Lower lobe of right lung (tissue), 2 donors: ENCODE data around the gene SCN1A. TPM values are rescaled to one million over a fixed set of nuclear protein-coding genes. Genes with fewer than 3 reads are reported as not detected.

Experiments used
- ATAC-seq, 2 donors: fragments of 200-7000 bp; cut with Tn5 transposase; one replicate each; pipeline ENCODE4 v1.9.1; 2020 to 2022; ENCODE audit warnings: mild to moderate bottlenecking in 2 of 2, moderate library complexity in 2 of 2
- DNase-seq: peaks from one replicate; pipeline ENCODE4 v3.0.0-alpha.2; 2020
- H3K27ac ChIP-seq: fragments of 200-600 bp; one replicate; pipeline ENCODE4 v1.8.0; 2022
- H3K27me3 ChIP-seq: fragments of 200-600 bp; one replicate; pipeline ENCODE4 v1.8.0; 2022; ENCODE audit warnings: low read depth
- H3K36me3 ChIP-seq: fragments of 200-600 bp; one replicate; pipeline ENCODE4 v1.8.0; 2022; ENCODE audit warnings: mild to moderate bottlenecking
- H3K4me1 ChIP-seq: fragments of 200-600 bp; one replicate; pipeline ENCODE4 v1.8.0; 2022
- H3K4me3 ChIP-seq: fragments of 200-600 bp; one replicate; pipeline ENCODE4 v1.8.0; 2022; ENCODE audit warnings: mild to moderate bottlenecking
- H3K9me3 ChIP-seq: fragments of 200-600 bp; one replicate; pipeline ENCODE4 v1.8.0; 2022
- CTCF ChIP-seq: fragments of 200-600 bp; IDR thresholded peaks from one replicate; pipeline ENCODE4 v1.8.0; 2022; ENCODE audit warnings: antibody characterized with exemption, mild to moderate bottlenecking
- intact Hi-C: fragments of 100-400 bp; cut with DNase I; formaldehyde crosslinking; loops from one replicate; pipeline ENCODE4 v1.11.0; 2022
- total RNA-seq: library from RNA; stranded (reverse); fragmentation: NEBNext Ultra II Directional; extraction: Animal tissue kit (Norgen Biotek cat#: 25700); gene quantifications from one replicate; pipeline ENCODE4 v1.2.1, GENCODE V29; 2021
- donor health status: DM: no; HTN: yes; CAD: no; lungs with severe emphysema.

Gene SCN1A
- total RNA-seq, 1 donor from 2014 or later: 19.1 TPM

DNA sequence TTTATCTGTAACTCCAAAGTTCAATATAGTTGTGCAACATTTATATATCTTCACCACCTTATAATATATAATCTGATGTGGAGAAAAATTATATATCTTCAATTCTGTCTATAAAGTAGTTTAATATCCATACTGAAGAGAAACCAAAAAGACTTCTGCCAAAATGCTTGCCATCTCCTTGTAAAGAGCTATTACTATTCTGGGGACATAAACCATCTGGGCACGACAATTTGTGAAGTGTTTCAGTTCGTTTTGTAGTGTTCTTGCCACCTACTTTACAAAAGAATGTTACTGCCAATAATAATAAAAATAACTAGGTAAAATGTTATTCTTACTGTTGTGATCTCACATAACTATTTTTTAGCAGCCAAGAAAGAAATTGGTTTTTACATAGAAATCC is 45.1 kb downstream of the SCN1A start:
- no peak for DNase-seq
- ATAC-seq: no peak
- Histone ChIP-seq H3K4me1 (no peaks in the 10 kb centered on the region), H3K4me3 (no peak overlapping the region), H3K27me3 (no peaks in the 10 kb centered on the region), H3K9me3 (no peaks in the 10 kb centered on the region), H3K27ac (no peak overlapping the region), H3K36me3 (no peaks in the 10 kb centered on the region)
- TF ChIP-seq CTCF: no peak
- intact Hi-C loops: no loop called here

- DNase-seq (no peak), ATAC-seq (no peak)
- TF ChIP-seq CTCF: no peak
- no peak overlapping the region for H3K4me3 ChIP-seq
- H3K27ac ChIP-seq: no peak overlapping the region
- intact Hi-C loops: no loop called here
- no peaks in the 10 kb centered on the region for H3K27me3 ChIP-seq
- H3K4me1 ChIP-seq: no peaks in the 10 kb centered on the region
- H3K9me3 ChIP-seq: no peaks in the 10 kb centered on the region
- no peaks in the 10 kb centered on the region for H3K36me3 ChIP-seq
These were observed 46.0 kb downstream of the SCN1A start for GRCh38 chr2:166081852-166082251.

GRCh38 chr2:166081131-166081632 is 46.6 kb downstream of the SCN1A start:
- Histone ChIP-seq H3K4me1 (no peaks in the 10 kb centered on the region), H3K36me3 (no peaks in the 10 kb centered on the region), H3K27ac (no peak overlapping the region), H3K27me3 (no peaks in the 10 kb centered on the region), H3K9me3 (no peaks in the 10 kb centered on the region), H3K4me3 (no peak overlapping the region)
- DNase-seq (no peak), ATAC-seq (no peak)
- TF ChIP-seq CTCF: no peak
- intact Hi-C loops: no loop called here

- H3K27ac ChIP-seq: no peak overlapping the region
- ATAC-seq (no peak), DNase-seq (no peak)
- no peaks in the 10 kb centered on the region for H3K27me3 ChIP-seq
- no peaks in the 10 kb centered on the region for H3K36me3 ChIP-seq
- intact Hi-C loops: no loop called here
- no peaks in the 10 kb centered on the region for H3K9me3 ChIP-seq
- no peaks in the 10 kb centered on the region for H3K4me1 ChIP-seq
- no peak overlapping the region for H3K4me3 ChIP-seq
- no peak for TF ChIP-seq CTCF
These were observed 53.4 kb downstream of the SCN1A start for GRCh38 chr2:166074430-166074829.

GRCh38 chr2:166074011-166074410 is 53.8 kb downstream of the SCN1A start:
- DNase-seq: no peak
- no peaks in the 10 kb centered on the region for H3K27me3 ChIP-seq
- intact Hi-C loops: no loop called here
- H3K4me3 ChIP-seq: no peak overlapping the region
- H3K36me3 ChIP-seq: no peaks in the 10 kb centered on the region
- TF ChIP-seq CTCF: no peak
- H3K4me1 ChIP-seq: no peaks in the 10 kb centered on the region
- no peaks in the 10 kb centered on the region for H3K9me3 ChIP-seq
- no peak for ATAC-seq
- H3K27ac ChIP-seq: no peak overlapping the region

GRCh38 chr2:166070231-166070630 is 57.6 kb downstream of the SCN1A start:
- intact Hi-C loops: no loop called here

More at GRCh38 chr2:166070231-166070630, 57.6 kb downstream of the SCN1A start:
- Histone ChIP-seq H3K27me3 (no peaks in the 10 kb centered on the region), H3K36me3 (no peaks in the 10 kb centered on the region), H3K4me3 (no peak overlapping the region), H3K27ac (no peak overlapping the region), H3K4me1 (no peaks in the 10 kb centered on the region), H3K9me3 (no peaks in the 10 kb centered on the region)
- TF ChIP-seq CTCF: no peak
- DNase-seq: no peak
- no peak for ATAC-seq
